MV-4-11 (cell line): Measurements from ENCODE around the gene KIF25.
"Not testable (repeated sequence)": the region's sequence is repeated elsewhere in the genome, so short reads cannot be mapped to it uniquely, and the experiment has no call there.

Experiments
- DNase-seq: peaks from one replicate; lab custom pipeline; 2025; lab: John Stamatoyannopoulos, UW

The KIF25 gene

DNA sequence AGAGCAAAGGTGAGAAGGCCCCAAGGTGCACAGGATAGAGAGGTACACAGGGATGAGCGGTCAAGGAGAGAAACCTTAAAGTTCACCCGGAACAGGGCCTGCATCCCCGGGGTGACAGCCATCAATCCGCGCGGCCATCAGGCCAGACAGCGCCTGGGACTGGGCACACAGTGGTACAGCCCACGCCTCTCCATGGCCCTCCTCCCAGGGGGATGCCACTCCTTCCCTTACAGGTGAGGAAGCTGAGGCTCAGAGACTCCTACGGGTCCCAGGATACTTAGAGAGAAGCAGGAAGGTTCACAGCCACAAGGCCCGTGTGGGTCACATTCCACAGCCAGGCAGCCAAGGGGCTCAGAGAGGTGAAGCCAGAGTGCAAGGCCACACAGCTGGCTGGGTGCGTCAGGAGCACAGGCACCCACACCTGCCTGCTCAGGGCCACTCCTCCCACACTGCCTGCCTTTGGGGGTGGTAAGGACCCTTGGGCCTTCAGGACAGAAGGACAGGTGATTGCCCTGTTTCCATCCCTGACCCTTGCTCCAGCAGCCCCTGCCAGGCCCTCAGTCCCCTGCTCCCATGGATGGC lies 66.8 kb downstream of the KIF25 start:
- no peak for DNase-seq

DNA sequence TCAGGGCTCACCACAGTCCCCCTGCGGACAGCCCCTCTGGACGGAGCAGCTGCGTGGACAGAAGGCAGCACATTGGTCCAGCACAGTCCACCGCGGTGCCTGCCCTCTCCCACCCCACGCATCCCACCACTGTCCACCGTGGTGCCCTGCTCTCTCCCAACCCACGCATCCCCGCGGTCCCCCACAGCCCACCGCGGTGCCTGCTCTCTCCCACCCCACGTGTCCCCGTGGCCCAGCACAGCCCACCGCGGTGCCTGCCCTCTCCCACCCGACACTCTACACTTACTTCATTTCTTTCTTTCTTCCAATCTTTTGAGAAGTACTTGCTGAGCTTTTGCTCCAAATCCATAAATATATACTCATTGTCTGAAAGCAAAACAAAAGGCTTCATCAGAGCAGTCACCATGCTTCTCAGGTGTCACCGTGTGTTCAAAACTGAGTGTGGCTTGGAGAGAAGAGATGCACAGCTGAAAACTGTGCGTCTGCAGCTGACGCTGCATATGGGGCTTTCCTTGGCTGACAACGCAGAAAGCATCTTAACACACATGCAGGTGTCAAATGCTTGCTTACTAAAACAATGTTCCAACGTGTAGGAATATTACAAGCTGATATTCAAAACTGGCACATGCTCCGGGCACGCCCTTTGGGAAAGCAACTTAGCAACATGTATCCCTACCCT lies 69.7 kb downstream of the KIF25 start:
- DNase-seq: no peak

DNA sequence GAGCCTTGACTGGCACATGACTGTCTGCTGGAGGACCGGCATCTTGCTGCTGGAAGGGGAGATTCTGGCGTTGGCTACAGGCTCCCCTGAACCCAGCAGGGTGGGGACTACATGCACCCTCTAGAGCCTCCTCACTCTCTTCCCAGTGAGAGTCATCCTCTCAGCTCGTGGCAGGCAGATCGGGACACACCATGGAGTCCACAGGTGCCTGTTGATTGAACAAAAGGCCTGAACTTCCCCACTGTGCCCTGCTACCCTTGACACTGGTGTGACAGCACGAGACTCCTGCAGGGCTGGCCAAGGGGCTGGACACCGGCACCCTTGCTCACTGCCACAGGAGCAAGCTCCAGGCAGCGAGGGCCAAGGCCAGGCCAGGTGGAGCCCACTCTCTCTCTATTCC lies 73.3 kb downstream of the KIF25 start:
- no peak for DNase-seq

DNA sequence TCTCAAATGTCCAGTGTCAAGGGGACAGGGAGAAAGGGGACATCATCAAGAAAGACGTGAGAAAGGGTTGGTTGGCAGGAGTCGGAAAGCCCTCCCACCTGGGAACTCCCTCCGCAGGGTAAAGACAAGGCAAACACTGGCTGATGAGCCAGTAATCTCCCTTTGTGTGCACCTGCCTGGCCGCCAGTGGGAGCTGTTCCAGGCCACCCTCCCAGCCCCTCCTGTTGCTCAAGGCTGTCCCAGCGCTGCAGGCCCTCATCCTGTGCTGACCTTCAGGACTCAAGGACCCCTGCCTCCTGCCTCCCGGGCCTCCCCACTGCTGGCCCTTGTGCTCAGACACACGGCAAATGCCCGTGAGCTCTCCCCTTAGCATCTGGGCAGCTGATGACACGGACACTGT lies 74.1 kb downstream of the KIF25 start:
- DNase-seq: no peak

DNA sequence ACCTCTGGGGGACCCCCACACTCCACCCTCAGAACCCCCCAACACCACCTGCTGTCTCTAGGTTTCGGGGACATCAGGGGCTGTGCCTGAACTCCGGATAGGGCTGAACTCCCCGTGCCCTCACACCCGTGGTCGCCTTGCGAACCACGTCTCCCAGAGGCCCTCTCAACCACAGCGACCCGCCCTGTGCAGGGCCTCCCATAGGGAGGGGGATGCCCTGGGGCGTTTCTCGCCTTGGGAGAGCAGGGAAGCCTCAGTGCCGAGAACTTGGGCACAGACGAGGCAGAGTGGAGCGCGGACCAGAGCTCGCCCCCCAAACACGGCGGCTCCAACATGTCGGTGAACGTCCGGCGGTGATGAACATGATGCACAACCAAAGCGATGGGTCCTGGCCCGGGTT lies 74.8 kb downstream of the KIF25 start:
- no peak for DNase-seq

DNA sequence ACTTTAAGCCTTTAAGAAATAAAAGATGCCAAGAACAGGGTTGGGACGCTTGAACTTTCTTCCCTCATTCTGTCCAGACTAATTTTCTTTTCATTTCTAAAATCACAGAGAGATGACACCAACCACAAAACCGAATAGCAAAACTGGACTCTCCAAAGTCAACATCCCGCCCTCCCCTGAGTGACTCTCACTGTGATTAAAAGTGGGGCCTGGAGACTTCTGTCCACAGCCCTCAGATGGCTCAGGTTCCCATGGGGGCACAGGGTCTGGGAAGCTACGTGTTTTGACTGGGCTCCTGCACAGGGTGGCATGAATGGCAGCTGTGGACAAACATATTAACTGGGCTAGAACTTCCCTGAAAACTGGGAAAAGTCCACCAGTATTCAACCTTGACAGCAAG lies 75.3 kb downstream of the KIF25 start:
- DNase-seq: no peak

DNA sequence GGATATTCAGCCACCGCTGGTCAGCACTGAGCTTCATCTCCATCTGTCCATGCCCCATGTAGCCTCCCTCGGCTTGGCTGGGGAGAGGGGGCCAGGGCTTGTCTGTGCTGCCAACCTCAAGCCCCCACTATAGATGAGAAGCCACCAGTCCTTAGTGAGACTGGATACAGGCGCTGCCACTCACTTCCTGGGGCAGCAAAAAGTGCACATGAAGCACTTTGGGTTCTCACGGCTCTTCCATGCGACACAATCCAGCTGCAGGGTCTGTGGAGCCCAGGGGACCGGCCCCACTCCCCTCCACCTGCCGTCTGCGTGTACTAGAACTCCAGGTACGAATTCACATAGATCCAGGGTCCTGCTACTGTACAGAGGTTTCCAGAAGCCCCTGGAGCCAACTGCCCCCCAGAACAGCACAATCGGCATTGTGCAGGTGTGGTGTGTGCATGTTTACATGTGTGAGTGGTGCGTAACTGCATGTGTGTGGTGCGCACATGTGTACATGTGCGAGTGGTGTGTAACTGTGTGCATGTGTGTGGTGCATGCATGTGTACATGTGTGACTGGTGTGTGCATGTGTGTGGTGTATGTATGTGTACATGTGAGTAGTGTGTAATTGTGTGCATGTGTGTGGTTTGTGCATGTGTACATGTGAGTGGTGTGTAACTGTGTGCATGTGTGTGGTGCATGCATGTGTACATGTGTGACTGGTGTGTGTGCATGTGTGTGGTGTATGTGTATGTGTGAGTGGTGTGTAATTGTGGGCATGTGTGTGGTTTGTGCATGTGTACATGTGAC lies 76.7 kb downstream of the KIF25 start:
- no peak for DNase-seq

DNA sequence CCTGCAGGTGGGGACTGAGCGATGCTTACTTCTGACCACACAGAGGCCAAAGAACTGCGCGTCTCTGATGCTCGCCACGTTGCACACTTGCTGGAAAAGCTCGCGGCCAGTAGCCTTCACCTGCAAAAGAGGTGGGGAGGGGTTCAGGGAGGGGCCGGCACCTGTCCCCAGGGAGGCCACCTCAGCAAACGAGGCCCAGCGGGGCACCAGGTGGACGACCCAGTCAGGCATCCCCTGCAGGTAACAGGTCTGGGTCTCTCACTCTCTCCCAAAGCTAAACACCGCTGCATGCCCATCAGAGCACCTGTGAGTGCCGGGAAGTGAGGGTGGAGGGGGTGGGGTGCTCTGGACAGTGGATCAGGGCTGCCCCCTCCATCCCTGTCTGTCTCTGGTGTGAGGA lies 77.7 kb downstream of the KIF25 start:
- no peak for DNase-seq

DNA sequence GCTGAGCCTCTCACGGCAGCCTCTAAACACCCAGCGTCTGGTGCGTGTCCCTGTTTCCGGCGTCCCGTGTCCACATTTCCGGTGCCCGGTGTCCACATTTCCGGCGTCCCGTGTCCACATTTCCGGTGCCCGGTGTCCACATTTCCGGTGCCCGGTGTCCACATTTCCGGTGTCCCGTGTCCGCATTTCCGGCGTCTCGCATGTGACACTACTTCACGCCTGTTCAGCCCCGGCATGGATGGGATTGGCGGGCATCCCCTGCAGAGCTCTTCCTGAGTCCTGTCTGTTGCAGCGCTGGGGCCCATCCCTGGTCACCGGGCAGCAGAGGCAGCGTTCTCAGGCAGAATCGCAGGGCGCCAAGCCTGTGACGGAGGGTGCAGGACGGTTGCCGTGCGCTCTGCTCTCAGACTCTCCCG lies 78.3 kb downstream of the KIF25 start:
- no peak for DNase-seq

DNA sequence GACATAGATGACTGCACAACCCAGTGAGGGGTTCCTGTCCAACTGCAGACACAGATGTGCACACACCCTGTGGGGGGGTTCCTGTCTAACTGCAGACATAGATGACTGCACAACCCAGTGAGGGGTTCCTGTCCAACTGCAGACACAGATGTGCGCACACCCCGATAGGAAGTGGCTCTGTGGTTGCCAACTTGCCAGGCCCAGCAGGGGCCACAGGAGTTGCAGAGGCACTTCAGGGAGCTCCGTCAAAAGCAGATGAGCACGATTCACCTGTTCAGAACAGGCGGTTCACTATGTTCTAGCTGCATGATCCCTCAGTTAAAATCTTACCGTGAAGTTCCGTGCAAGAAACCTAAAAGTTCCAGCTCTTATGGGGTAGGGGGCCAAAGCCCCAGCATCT lies 79.9 kb downstream of the KIF25 start:
- not testable (repeated sequence) for DNase-seq

DNA sequence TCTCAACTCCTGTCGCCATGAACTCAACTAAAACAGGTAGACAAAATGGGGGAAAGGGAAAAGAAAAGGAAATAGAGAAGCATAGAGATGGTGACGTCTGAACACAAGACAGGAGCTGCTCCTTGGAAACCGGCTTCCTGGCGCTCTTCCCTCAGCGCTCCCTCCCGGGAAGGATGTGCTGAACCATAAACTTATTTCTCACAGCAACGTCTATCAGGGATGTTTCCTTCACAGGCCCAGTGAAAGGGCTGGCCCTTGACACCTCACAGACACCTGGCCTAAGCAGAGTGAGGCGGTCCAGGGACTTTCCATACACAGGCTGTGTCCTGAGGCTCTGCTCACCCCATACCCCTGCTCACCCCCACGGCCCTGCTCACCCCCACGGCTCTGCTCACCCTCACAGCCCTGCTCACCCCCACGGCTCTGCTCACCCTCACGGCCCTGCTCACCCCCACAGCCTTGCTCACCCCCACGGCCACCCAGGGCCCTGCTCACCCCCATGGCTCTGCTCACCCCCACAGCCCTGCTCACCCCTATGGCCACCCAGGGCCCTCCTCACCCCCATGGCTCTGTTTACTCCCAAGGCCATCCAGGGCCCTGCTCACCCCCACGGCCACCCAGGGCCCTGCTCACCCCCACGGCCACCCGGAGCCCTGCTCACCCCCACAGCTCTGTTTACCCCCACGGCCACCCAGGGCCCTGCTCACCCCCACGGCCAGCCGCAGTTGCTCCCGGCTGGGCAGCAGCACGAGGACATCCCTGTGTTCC lies 80.9 kb downstream of the KIF25 start:
- DNase-seq: no peak

DNA sequence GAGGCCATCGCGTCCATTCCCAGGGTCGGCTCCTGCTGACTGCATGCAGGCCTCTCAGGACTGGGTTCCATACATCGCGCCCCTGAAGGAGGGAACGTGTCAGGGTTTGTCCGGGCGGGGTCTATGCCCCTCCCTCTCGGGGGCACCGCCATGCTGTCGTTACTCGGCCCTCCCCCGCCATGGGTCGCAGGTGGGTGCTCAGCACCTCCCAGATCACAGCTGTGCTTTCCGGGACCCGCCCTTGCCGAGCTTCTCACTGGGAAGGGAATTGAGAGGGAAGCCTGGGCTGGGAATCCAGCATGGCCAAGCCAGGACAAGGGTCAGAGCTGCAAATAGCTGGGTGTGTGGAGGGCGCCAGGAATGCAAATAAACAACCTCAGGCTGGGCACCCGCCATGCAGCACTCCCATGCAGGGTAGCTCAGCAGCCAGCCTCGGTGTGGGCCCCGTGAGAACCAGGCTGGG lies 81.5 kb downstream of the KIF25 start, which contains the start of gene FRMD1:
Gene FRMD1, minus strand, starts transcription at position 270 of the 463 bp plus-strand sequence. Its CDS starts 118 bp downstream, at position 152.
- DNase-seq: no peak

DNA sequence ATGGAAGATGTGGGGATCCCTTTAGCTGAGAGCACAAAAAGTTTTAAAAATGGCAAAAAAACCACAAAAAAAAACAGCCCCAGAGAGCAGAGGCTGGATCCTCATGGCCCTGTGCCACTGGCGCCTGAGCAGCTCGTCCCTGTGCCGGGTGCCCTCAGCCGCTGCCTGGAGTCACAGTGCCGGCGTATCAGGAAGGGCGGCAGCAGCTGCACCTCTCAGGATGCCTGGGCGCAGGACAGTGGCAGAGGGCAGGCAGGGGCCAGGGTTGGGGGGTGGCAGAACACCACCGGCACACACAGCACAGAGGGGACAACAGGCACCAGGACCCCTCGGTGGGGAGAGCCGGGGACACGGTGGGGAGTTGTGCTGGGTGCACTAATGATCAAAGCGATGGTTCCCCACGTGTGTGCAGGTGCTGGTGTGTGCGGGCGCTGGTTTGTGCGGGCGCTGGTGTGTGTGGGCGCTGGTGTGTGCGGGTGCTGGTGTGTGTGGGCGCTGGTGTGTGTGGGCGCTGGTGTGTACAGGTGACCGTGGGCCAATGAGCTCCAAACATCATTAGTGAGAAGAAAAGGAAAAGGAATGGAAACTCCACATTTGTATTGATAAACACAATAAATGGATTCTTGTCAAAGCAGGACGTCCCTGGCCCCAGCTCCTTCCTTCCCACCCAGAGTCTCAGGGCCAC lies 83.1 kb downstream of the KIF25 start:
- DNase-seq: no peak

DNA sequence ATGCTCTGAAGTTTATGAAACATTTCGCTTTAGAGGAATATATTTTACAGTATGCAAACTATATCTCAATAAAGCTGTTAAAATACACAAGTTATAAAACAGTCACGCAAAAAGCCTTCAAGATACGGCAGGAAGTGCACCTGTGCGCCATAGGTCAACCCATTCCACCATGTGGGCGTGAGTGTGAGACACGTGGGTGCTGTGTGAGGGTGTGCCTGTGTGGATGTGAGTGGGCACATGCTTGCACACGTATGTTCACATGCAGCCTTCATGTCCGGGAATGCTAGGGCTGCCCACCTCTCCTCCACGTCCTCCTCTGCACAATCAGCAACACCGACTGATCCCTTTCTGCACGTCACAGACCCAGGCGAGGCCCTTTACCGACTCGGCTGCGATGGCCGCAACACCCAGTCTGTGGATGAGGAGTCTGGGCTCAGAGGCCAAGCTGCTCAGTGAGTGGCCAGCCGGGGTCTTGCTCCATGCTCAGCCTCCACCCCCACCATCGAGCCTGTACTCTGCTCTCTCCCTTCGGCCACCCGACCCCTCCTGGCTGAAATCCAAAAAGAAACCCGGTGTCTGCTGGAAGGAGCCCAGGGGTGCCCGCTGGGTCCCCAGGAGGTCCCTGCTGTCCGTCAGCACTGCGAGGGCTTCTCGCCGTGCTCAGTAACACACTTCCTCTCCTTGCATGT lies 84.5 kb downstream of the KIF25 start:
- no peak for DNase-seq

DNA sequence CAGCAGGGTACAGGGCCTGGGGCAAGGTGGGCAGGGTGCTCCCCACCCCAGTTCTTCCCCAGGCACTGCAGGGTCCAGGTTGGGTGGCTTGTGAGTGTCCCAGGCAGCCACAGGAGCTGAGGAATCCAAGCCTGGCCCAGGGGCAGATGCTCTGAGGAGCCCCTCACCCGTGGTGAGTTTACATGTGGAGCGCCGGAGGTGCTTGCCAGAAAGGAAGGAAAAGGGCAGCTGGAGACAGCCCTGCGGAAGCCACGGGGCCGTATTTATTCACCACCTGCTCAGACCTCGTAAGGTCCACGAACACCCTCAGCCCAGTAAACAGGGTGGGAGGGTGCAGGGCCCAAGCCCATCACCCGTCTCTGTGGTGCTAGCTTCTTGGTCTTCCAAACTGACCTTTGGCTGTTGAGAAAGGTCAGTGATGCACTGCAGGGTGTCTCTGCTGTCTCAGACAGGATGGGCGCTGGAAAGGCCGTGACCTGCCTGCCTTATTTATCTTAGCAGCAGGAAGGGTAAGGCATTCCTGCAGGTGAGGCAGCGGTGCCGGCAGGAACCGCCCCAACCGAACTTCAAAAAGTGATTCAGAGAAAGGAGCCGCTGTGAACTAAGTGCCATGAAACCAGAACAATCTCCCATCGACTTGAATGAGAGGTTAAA lies 85.5 kb downstream of the KIF25 start:
- no peak for DNase-seq

DNA sequence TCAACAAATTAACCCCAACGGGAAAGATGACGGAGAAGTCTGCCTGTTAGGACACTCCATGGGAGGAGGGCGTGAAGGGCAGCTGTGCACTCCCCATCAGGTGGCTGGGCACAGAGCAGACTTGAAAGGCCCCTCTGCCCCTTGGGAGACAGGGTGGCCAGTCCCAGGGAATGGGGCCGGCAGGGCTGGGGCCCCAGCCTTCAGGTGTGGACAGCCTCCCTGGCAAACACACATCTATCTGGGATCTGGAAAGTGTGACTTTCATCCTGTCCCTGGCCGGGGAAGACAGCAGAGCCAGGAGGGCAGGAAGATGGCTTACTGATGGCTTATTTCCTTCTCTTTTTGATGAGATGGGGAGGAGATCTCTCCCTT lies 86.0 kb downstream of the KIF25 start:
- no peak for DNase-seq

DNA sequence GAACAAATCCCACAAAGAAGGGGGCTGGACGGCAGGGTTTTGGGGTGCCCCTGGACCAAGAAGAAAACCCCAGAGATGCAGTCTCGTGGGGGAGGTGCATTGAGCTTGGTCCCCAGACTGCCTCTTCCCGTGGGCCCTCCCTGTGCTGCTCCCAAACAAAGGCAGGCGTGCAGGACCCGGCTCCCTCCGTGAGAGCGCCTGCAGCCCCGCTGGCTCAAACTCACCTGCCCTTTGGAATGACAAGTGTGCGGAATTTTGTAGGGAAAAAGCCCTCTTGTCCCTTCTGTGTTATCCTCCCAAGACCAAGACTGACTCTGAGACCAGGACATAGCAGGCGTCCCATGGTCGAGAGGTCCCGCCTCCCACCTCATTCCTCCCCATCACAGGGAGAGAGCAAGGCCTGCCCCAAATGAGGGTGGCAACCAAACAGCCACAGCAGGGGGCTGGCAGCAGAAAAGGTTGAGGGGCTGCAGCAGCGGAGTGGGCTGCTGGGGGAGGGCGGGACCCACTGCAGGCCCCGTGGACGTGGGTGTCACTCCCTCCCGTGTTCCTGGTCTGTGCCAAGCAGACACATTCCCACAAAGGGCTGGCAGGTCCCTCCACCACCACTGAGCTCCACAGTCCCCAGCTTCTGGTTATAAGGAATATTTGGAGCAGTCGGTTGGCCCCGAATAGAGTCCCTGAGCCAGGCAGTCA lies 87.1 kb downstream of the KIF25 start:
- no peak for DNase-seq

DNA sequence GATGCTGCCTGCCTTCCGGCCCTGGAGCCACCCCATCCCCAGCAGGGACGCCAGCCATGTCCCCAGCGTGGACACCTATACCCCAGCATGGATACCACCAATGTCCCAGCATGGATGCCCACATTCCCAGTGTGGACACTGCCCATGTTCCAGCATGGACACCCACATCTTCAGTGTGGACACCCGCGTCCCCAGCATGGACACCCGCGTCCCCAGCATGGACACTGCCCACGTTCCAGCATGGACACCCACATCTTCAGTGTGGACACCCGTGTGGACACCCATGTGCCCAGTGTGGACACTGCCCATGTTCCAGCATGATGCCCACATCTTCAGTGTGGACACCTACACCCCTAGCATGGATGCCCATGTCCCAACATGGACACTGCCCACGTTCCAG lies 88.6 kb downstream of the KIF25 start:
- DNase-seq: no peak

DNA sequence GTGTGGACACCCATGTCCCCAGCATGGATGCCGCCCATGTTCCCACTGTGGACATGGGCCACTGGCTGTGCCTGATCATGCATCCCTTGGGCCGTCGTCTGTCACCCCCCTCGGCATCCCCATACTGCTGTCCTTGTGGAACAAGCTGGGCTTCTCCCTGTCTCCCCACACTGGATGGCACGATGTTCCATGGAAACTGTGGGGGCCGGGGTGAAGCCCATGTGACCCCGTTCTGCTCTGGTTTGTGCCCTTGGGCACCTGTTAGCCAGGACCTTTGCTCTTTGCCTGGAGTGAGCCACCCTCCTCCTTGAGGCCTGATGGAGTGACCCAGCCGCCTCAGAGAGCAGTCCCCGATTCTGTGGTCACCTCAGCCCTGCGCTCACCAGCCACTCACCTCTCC lies 89.1 kb downstream of the KIF25 start:
- no peak for DNase-seq
